DMS53 (cell line): ENCODE results near the gene DNM2.

ENCODE experiments used
- DNase-seq: peaks from one replicate; lab custom pipeline; 2025; lab: John Stamatoyannopoulos, UW

DNM2 gene

DNA sequence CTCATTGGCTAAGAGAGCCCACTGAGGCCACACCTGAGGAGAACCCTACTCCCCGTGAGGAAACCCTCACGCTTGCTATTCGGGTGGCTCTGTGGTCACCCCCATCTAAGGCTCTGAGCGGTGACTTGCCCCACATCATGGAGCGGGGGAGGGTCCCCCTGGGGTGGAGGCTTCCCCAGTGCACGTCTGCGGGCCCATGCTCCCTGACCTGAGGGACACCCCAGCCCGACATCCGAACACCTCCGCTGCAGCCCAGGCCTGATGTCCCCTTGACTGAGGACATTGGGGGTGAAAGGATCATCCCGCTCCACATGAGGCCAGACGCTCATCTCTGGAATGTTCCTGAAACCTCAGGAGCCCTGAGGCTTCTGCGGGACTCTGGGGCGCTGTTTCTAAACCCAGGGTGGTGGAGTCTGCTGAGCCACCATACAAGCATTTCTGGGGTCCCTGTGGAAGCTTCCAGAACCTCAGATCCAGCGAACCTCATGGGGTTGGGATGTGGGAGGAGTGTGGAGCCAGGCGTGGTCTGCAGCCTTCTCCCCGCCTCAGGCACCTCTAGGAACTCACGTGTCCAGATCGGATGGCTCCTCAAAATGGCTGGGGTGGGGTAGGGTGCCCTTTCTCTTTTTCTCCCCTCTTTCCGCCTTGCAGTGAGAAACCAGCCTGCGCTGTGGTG is 98.2 kb downstream of the DNM2 start:
- DNase-seq = no peak

DNA sequence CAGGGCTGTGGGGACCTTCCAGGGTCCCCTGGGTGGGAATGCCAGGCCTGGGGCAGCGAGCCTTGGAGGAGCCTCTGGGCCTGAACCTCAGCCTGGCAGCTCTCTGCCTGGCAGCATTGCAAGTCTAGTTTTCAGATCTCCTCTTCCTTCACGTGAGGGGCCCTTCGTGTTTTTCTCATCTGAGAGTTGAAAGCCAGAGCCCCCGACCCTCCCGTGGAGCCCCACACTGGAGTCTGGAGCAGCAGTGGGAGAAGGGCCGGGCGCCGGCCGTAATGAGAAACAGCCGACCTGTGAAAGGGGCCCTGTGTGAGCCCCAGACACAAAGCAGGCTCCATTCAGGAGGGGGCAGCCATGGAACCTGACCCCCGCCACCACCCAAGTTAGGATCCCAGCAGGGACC is 98.8 kb downstream of the DNM2 start:
- no peak for DNase-seq

DNA sequence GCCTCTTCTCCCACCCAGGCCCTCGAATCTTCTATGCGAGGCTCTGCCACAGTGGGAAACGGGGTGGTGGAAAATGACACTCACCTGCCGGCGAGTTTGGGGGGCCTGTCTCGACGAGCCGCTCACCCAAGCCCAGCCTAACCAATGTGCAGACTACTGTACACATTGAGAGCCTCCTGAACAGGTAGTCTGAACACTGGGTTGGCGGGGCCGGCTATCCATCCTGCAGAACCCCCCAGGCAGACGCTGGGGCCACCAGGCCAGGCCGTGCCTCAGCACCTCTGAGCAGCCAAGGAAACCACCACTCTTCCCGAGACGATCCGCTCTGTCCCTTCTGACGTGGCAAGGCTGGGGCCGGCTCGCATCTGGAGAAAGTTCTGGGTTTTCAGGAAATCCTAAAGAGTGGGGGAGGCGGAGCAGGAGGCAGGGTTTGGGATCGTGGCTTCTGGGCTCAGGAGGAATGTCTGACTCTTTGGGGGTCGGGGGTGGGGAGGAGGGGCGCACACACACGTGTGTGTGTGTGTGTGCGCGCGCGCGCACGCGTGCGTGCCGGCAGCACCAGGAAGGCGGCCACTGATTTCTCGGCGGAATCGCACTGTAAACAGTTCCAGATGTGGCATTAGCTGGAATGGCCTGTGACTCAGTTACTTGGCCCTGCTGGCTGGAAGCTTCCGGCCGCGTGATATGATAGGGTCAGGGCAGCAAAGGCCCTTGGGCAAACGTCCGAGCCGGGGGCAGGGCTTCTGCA is 99.6 kb downstream of the DNM2 start:
- DNase-seq = no peak

DNA sequence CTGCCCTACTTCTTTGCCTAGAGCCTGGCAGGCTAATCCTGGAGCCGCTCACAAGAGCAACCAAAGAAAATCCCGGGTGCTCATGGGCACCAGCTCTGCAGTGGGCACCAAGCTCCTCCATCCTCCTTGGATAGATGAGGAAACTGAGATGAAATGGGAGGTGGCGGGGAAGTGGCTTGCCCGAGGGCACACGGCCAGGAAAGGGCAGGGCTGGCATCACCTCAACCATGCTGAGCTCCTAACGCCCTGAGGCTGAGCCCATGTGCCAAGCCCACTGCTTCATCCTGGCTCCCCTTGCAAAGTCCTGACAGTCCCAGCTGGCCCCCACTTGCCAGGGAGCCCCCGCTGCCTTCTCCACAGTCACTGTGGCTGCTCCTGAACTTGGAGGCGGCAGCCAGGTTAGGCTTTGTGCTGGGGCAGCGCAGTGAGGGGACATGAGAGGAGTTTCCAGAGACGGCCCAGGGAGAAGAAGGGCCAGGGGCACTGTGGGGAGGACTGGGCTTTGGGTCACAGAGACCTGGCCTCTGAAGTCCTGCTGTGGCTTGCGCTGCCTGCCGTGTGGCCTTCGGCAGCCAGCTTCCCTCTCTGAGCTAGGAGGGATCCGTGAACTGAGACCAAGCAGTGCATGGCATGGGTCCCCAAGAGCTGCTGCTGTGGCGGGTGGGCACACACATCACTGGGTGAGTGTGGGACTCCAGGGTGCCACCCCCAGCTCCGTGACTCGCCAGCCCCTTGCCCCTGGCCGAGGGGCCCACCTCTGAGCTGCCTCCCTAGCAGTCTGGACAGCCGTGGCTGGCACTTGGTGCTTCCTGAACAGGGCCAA is 100.6 kb downstream of the DNM2 start:
- DNase-seq = no peak

DNA sequence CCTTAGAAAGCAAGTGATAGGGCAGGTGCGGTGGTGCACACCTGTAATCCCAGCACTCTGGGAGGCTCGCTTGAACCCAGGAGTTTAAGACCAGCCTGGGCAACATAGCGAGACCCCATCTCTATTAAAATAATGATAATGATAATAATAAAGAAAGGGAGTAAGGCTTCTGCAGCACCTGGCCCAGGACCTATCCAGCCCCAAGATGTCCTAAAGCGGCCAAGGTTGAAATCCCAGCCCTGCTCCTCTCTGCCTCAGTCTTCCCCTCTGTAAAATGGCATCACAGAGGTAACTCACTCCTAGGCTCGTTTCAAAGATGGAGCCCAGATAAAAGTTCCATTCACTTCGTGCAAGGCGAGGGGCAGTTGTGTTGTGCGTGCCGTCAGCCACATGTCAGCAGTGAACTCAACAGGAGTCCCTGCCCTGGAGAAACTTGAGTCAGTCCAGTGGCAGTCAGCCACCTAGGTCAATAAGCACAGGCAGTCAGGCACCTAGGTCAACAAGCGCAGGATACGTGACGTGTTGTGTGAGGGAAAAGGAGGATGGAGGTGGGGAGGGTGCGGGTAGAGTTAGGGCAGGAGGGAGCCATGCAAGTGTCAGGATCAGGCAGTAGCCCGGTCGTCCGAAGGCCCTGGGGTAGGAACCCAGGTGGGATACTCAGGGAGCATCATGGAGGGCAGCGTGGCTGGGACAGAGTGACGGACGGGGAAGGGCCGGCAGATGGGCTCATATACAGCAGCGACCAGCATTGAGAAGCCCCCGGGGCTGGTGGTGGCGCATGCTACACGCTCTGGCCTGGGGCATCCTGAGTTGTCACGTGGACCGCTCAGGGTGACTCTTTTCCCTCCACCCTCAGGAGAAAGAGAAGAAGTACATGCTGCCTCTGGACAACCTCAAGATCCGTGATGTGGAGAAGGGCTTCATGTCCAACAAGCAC is 101.5 kb downstream of the DNM2 start:
- DNase-seq = no peak

DNA sequence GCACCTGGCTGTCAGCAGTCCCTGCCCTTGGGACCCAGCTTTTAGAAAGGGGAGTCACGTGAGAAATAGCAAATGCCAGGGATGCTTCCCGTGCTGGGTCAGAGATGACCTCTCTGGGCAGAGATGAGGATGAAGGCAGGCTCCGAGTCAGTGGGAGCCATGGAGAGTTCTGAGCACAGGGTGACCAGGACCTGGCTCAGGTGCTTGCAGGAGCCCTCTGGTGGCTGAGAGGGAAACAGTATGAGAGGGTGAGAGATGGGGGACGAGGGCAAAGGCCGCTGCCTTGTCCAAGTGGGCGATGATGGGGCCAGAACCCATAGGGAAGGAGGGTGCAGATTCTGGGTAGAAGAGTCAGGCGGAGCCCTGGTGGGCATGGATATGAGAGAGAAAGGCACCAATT is 102.3 kb downstream of the DNM2 start:
- DNase-seq = no peak

DNA sequence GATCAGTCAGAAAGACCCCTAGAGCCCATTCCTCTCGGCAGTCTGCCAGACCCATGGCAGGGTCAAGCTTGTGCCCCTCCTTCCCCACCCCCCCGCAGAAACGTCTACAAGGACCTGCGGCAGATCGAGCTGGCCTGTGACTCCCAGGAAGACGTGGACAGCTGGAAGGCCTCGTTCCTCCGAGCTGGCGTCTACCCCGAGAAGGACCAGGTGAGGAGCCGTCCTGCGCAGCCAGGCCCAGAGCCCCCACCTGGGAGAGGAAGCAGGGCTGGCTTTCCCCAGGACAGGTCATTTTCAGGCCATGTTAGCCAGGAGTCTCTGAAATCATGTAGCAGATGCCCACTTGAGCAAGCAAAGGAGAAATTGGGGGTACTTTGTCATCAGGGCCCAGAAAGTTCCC is 105.8 kb downstream of the DNM2 start:
- DNase-seq = no peak

DNA sequence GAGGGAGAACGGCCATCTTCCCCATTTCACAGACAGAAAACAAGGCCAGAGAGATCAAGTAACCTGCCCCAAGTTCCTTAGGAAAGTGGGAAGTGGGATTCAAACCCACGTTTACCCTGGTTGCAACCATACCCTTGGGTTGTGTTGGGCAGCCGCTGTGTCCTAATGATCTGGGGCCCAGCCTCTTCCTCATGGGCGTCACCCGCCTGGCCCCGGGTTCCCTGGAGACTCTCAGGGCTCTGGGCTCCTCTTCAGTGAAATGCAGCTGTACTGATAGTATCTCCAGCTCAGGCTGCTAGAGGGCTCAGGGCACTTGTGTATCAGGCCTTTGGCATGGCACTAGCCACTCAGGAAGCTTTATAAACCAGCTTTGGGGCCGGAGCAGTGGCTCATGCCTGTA is 108.4 kb downstream of the DNM2 start:
- DNase-seq = no peak

DNA sequence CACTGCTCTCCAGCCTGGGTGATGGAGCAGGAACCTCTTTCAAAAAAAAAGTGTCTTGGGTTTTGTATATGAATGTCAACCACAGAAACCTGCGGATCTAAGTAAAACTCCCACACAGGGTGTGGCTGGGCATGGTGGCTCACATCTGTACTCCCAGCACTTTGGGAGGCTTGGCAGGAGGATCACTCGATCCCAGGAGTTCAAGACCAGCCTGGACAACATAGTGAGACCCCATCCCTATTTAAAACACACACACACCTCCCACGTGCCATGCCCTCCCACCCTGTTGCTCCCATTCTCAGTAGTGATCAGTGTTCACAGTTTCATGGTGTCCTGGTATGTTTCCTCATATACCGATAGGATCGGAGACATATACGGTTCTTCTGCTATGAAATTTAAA is 109.0 kb downstream of the DNM2 start:
- DNase-seq = no peak

DNA sequence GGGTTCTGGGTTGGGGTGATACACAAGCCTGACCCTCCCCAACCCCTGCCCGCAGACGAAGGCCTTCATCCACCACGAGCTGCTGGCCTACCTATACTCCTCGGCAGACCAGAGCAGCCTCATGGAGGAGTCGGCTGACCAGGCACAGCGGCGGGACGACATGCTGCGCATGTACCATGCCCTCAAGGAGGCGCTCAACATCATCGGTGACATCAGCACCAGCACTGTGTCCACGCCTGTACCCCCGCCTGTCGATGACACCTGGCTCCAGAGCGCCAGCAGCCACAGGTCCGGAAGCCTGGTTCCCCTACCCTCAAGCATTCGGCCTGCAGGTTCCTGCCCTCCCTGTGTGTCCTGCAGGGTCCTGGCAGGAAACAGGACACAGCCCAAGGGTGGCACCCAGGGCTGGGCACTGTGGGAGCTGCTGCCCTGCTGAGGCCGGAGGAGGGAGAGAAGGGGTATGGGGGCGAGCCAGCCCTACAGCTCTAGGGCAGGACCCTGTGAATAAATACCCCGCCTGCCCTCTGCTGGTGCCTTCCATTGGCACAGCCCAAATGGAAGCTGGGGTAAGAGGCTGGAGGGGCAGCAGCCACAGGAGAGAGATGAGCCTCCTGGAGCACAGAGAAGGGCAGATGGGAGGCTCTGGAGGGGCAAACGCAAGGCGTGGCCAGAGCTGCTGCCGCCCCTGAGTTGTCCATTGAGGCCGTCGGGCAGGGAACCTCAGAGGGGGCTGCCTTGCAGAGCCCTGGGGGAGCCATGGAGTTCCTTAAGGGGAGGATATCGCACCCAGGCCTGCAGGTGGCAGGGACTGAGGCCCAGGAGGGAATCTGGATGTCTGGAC is 111.3 kb downstream of the DNM2 start:
- peak; percentile 30 for DNase-seq

DNA sequence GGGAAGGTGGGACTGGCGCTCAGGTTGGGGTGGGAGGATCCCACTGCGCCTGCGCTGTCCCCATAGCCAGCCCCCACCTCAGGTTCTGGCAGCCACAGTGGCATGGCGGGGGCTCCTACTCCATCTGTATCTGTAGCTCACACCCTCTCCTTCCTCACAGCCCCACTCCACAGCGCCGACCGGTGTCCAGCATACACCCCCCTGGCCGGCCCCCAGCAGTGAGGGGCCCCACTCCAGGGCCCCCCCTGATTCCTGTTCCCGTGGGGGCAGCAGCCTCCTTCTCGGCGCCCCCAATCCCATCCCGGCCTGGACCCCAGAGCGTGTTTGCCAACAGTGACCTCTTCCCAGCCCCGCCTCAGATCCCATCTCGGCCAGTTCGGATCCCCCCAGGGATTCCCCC is 112.1 kb downstream of the DNM2 start:
- DNase-seq = no peak

DNA sequence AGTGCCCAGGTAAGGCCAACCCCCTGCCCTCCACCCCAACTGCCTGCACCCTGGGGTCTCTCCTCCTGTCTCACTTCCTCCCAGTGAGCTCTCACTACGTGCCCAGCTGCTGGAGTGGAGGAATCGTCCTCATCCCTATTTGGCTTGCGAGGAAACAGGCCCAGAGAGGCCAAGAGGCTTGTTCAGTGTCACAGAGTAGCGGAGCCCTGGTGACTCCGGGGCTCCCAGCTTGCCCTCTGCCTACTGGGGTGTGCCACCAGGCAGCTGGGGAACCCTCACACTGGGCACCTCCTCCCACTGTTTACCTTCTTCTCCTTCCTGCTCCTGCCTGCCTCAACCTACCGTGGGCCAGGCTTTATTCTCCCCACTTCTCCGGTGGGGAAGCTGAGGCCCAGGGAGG is 112.5 kb downstream of the DNM2 start:
- no peak for DNase-seq

DNA sequence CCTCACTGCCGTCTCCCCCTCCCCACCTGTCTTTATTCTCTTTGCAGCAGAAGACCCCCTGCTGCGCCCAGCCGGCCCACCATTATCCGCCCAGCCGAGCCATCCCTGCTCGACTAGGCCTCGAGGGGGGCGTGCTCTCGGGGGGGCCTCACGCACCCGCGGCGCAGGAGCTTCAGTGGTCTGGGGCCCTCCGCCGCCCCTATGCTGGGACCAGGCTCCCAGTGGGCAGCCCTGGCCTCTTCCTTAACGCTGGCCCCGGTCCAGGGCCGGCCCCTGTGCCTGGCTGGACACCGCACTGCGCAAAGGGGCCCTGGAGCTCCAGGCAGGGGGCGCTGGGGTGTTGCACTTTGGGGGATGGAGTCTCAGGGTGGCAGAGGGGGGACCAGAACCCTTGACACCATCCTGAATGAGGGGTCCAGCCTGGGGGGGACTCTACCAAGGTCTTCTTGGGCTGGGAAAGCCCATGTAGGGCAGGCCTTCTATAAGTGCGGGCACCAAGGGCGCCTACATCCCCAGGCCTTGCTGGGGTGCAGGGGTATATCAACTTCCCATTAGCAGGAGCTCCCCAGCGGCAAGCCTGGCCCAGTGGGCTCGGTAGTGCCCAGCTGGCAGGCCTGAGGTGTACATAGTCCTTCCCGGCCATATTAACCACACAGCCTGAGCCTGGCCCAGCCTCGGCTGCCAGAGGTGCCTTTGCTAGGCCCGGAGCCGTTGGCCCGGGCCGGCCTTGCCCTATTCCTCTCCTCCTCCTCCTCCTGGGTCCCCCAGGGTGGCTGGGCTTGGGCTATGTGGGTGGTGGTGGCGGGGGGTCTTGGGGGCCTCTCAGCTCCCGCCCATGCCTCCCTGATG is 113.3 kb downstream of the DNM2 start:
- no peak for DNase-seq

DNA sequence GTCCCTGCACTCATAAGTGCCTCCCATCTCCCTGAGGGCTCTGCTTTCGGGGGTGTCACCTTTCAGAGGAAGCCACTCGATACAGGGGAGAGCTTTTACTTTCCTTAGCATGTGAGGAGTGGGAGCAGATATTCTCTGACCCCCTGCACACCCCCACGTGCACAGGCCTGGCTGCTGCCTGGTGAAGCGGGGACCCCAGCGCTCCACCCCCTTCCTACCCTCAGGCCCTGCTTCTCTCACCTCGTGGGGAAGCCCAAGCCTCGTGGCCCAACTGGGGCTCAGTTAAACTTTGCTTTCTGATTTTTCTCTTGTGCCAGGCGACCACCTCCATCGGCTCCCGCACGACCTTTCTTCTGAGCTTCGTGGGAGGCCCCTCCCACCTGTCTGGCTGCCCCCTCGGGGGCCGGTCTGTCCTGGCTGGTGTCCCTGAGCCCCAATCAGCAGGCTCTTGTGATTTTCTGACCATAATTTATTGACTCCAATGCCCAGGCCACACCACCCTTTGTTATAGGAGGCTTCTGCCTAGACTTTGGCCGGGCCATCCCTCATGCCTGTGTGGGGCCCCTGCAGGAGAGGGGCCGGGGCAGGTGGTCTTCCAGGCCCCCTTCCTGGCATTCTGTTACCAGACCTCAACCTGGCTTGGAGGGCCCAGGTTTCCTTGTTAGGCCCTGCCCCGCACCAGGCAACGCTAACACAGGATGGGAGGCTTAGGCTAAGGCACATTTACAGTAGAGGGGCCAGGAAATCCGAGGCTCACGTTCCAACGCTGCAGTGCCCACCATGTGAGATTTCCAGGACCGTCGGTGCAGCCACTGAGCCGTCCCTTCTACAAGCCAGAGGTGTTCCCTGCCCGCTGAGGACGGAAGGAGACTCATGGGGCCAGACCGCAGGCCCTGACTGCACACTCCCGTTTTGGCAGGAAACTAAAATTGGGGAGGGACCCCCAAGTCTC is 114.4 kb downstream of the DNM2 start:
- DNase-seq = no peak

DNA sequence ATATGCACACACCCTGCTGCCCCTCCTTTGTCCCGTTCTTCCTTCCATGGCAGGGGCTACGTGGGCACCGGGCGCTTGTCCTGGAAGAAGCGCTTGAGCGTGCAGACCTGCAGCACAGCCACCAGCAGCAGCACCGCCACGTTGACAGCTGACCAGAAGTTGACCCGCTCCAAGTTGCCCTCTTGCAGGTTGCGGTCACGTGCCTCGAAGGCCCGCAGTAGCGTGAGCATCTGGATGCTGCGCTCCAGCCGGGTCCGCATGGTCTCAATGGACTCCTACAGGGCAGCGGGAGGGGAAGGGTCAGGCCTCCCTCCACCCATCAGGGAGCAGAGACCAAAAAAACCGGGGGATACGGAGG is 115.0 kb downstream of the DNM2 start:
- no peak for DNase-seq

DNA sequence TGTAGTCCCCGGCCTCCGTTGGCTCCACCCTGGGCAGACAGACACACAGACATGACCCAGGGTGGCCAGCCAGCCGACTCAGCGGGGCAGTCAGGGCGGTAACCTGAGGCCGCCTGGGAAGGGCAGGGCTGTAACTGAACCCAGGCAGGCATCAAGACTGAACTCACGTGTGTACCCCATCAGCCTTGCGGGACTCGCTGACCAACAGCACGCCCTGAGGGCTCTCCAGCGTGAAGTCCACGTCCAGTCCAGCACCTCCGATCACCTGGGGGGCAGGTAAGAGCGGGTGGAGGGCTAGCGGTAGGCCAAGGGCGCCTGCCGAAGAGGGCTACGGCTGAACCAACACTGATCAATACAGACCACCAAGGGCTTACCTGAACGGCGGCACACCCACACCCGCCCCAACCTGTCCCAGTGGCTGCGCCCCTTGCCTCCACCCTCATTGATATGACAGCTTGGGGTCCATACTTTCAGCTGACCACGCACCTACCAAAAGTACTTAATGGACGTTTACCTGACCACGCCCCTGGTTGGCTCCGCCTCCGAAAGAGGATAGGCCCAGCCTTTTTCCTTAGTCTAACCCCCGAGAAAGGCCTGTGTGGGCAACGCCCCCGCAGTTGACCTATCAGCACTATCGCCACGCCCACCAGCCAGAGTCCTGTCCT is 117.3 kb downstream of the DNM2 start:
- DNase-seq = peak; percentile 54

DNA sequence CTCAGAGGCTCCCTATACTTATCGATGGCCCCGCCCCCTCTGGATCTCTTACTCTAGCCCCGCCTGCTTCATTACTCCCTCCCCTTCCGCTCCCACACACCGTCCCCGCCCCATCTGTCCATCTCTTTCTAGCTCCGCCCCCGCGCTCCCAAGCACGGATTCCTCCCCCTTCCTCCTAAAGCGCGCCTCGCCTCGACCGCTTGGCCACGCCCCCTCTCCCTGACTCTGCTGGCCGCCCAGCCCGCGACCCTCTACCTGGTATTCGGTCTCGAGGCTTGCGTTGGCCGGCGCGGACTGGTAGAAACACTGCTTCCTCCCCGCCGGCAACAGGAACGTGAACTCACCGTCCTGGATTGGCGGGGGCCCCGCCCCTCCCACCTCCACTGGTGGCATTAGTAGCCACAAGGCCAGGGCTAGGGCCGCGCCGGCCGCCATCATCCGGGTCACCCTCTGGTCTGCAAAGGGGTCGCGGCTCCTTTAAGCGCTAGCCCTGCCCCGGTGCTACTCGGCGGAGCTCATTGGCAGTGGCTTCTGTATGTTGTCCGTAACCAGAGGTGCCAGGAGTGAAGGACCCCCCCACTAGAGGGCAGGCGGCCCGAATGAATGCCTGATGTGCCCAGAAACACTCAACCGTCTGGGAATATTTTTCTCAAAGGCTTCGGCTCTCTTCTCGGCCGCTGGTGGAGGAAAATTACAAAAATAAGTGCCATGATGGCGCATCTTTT is 118.0 kb downstream of the DNM2 start, which contains the start of gene TMED1:
TMED1 (minus strand) TSS at position 459 of the 725 bp plus-strand sequence; CDS start at position 438, 21 bp downstream.
- peak; percentile 100 for DNase-seq
